ENCODE data around the gene COL4A1. TPM values are rescaled to one million over a fixed set of nuclear protein-coding genes. Genes with fewer than 3 reads are reported as not detected.

COL4A1 gene
- total RNA-seq, 1 donor from 2014 or later: 756 TPM

DNA sequence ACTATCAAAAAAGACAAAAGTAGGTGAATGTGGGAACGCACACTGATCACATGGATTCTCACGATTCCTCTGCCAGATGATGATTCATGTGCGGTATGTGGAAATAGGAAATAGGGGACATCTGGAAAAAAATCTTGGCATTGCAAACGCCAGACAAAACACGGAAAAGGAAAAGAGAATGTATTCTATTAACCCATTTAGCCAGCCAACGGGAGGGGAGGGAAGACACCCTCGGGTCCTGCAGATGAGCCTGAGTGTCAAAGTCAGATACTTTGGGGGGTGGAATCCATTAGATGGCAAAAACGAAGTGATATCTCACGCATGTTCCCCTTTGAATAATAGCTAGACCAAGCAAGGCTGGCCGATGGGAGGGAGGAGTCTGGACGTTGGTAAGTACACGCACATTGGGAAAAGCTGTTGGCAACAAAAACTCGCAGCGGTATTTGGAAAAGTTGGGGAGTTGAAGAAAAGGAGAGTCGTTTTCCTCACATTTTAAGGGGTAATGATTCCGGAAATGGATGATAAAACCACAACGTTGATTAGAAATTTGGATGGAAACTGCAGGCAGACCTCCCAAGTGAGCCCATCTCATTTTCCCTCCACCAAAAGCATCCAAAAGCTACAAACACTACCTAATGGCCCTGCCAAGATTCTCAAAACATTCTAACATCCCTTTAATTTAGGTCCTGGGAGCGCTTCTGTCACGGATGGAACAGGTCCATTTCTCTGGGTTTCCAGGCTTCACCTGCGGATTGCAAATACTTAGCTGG lies 73.6 kb downstream of the COL4A1 start:
- Histone ChIP-seq H3K4me3 (peak overlapping the region; percentile 22 to 39), H3K36me3 (peaks cover 0 to 7% of the 10 kb centered on the region in 2 donors), H3K4me1 (peaks cover 25 to 52% of the 10 kb centered on the region in 2 donors), H3K27me3 (no peaks in the 10 kb centered on the region), H3K9me3 (no peaks in the 10 kb centered on the region), H3K27ac (peak overlapping the region; percentile 68 to 76)
- peak in 1 of 2 donors; percentile 86 for DNase-seq (ENCODE audit: low spot score in 2 of 2)
- TF ChIP-seq, protein P1, sequence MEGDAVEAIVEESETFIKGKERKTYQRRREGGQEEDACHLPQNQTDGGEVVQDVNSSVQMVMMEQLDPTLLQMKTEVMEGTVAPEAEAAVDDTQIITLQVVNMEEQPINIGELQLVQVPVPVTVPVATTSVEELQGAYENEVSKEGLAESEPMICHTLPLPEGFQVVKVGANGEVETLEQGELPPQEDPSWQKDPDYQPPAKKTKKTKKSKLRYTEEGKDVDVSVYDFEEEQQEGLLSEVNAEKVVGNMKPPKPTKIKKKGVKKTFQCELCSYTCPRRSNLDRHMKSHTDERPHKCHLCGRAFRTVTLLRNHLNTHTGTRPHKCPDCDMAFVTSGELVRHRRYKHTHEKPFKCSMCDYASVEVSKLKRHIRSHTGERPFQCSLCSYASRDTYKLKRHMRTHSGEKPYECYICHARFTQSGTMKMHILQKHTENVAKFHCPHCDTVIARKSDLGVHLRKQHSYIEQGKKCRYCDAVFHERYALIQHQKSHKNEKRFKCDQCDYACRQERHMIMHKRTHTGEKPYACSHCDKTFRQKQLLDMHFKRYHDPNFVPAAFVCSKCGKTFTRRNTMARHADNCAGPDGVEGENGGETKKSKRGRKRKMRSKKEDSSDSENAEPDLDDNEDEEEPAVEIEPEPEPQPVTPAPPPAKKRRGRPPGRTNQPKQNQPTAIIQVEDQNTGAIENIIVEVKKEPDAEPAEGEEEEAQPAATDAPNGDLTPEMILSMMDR (IDR thresholded peaks at IDR 0.05): no peak
- intact Hi-C loops (cut with DNase I): loop anchor here (5.0 kb wide), 1 partner anchor 74 kb away; the partner anchor contains the start of genes COL4A1 and COL4A2

DNA sequence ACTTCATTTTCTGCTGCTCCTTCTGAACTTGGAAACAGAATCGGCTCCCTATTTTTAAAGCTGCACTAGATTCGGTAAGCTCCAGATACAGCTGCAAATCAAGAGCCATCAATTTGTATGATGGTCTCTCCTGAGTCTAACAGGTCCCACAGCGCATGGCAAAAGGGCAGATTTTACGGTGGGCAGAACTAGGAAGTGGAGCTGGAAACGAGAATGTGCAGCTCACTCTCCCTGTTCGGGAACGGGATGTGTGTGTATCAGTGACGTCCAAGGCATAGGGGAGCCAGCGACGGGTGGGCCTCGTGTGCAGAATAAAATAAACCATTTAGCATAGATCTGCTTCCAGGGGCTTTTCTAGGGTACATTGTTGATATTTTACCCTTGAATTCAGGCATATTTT lies 74.2 kb downstream of the COL4A1 start:
- TF ChIP-seq, protein P1 (IDR thresholded peaks at IDR 0.05): no peak
- Histone ChIP-seq H3K4me3 (peak overlapping the region; percentile 31 to 39), H3K9me3 (no peaks in the 10 kb centered on the region), H3K36me3 (peaks cover 0 to 7% of the 10 kb centered on the region in 2 donors), H3K27me3 (no peaks in the 10 kb centered on the region), H3K27ac (peak overlapping the region; percentile 68 to 76), H3K4me1 (peaks cover 19 to 47% of the 10 kb centered on the region in 2 donors)
- intact Hi-C loops (cut with DNase I): loop anchor here (5.0 kb wide), 1 partner anchor 75 kb away; the partner anchor contains the start of genes COL4A1 and COL4A2
- DNase-seq (ENCODE audit: low spot score in 2 of 2): peak in 1 of 2 donors; percentile 71

DNA sequence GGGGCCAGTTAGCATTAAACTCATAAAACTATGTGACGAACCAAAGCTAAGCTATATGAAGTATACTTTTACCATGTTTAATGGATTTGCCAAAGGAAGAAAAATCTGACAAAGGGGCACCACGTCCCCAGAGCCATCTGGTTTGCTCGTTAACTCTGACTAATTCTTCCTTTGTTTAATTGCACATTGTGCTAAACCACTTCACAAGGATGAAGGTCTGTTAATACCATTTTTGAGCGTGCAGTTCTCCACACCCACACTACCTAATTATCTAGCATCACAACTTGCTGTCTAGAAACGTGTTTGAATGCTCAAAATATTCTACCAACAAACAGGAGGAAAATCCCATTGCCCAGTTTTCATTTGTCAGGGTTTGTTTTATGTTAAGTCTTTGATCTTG lies 74.8 kb downstream of the COL4A1 start:
- H3K9me3 ChIP-seq: no peaks in the 10 kb centered on the region
- no peaks in the 10 kb centered on the region for H3K27me3 ChIP-seq
- peaks cover 0 to 7% of the 10 kb centered on the region in 2 donors for H3K36me3 ChIP-seq
- TF ChIP-seq, protein P1 (IDR thresholded peaks at IDR 0.05): no peak
- H3K4me3 ChIP-seq: peak overlapping the region in 1 of 2 donors; percentile 39
- no peak for DNase-seq (ENCODE audit: low spot score in 2 of 2)
- peak overlapping the region; percentile 68 to 76 for H3K27ac ChIP-seq
- H3K4me1 ChIP-seq: peaks cover 19 to 42% of the 10 kb centered on the region in 2 donors
- intact Hi-C loops (cut with DNase I): loop anchor here (5.0 kb wide), 1 partner anchor 75 kb away; the partner anchor contains the start of genes COL4A1 and COL4A2

DNA sequence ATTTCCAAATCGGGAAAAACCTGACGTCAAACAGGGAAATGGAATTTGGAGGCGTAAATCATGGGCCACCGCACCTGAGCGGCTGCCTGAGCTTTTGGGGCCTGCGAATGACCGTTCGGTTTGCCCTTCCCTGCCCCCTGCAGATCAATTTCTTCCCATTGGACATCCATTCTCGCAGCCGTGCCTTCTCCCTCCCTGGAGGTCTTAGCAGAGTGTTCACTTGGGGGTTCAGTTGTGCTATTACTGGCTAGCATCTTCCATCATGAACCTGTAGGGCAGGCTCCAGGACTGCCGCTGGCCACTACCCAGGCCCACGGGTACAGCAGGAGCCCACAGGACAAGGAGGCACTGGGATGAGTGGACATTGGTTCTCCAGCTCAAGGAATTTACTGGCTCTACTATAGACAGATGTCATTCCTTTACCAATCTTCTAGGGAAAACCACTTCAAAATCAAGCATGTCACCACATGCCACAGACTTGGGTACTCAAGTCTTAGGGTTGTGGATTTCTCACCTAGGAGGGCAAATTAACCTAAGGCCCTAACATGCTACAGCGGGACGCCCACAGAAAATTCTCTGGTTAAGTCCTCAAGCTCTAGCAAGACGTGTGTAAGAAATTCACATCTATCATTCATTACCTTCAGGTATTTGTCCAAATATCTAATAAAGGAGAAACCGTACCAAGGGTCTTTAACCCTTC lies 75.5 kb downstream of the COL4A1 start:
- Histone ChIP-seq H3K4me3 (no peak overlapping the region), H3K27ac (peak overlapping the region in 1 of 2 donors; percentile 68), H3K4me1 (peaks cover 13 to 37% of the 10 kb centered on the region in 2 donors), H3K9me3 (no peaks in the 10 kb centered on the region), H3K27me3 (no peaks in the 10 kb centered on the region), H3K36me3 (peaks cover 0 to 6% of the 10 kb centered on the region in 2 donors)
- TF ChIP-seq, protein P1 (IDR thresholded peaks at IDR 0.05): no peak
- DNase-seq (ENCODE audit: low spot score in 2 of 2): no peak
- intact Hi-C loops (cut with DNase I): loop anchor here (5.0 kb wide), 1 partner anchor 76 kb away; the partner anchor contains the start of genes COL4A1 and COL4A2

DNA sequence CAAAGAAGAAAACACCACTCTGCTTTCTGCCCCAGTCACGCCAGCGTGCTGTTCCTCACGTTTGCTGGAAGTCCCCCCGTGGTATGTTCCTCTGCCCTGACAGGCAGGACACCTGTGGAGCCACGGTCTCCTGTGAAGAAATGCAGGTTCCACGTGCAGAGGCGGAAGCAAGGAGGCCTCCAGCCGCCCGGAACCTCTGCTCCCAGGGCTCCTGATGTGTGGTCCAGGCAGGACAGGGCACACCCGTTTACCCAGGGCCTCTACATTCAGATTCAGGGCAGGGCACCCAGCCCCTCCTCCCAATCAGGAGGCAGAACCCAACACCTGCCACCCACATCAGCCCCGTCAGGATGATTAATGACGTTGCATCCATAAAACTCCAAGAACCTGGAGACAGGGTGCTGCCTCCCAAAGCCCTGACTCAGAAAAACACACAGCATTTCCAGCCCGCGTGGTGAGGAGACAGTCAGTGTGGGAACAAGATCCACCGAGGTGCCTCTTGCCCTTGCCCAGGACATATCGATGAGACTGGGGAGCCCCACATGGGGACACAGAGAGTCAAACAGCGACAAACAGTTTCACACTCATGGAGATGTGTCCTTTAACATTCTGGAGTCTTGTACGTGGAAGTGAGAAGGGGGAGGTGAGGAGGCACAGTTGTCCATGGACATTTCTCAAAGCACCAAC lies 76.2 kb downstream of the COL4A1 start:
- peak overlapping the region; percentile 9 to 68 for H3K27ac ChIP-seq
- DNase-seq (ENCODE audit: low spot score in 2 of 2): no peak
- no peaks in the 10 kb centered on the region for H3K27me3 ChIP-seq
- intact Hi-C loops (cut with DNase I): loop anchor here (5.0 kb wide), 1 partner anchor 76 kb away; the partner anchor contains the start of genes COL4A1 and COL4A2
- H3K4me3 ChIP-seq: no peak overlapping the region
- H3K36me3 ChIP-seq: no peaks in the 10 kb centered on the region
- TF ChIP-seq, protein P1 (IDR thresholded peaks at IDR 0.05): no peak
- H3K4me1 ChIP-seq: peaks cover 11 to 35% of the 10 kb centered on the region in 2 donors
- no peaks in the 10 kb centered on the region for H3K9me3 ChIP-seq

All from ascending aorta (tissue), 2 donors.